Measurements from ENCODE around the gene CETN1.
A peak's percentile ranks its signal among the peaks of the same experiment; 100 is the strongest.

The CETN1 gene

GRCh38 chr18:577643-578375 lies 2.4 kb upstream of the CETN1 start:
- DNase-seq = no peak

- DNase-seq = no peak
Measured at GRCh38 chr18:579238-579637, 942 bp upstream of the CETN1 start.

GRCh38 chr18:581096-581495 lies 916 bp downstream of the CETN1 start:
- DNase-seq = no peak

- no peak for DNase-seq
Measured at GRCh38 chr18:582465-582864, 2.3 kb downstream of the CETN1 start.

- DNase-seq = no peak
Measured at GRCh38 chr18:595068-595467, 14.9 kb downstream of the CETN1 start.

- DNase-seq = no peak
Measured at GRCh38 chr18:595571-595970, 15.4 kb downstream of the CETN1 start.

GRCh38 chr18:596288-596881 lies 16.2 kb downstream of the CETN1 start:
- DNase-seq = no peak

GRCh38 chr18:598124-598589 lies 18.0 kb downstream of the CETN1 start:
- no peak for DNase-seq

- DNase-seq = no peak
Measured at GRCh38 chr18:600107-600506, 19.9 kb downstream of the CETN1 start.

GRCh38 chr18:604771-605170 lies 24.6 kb downstream of the CETN1 start:
- no peak for DNase-seq

- DNase-seq = no peak
Measured at GRCh38 chr18:607930-608329, 27.8 kb downstream of the CETN1 start.

- no peak for DNase-seq
Measured at GRCh38 chr18:610214-610928, 30.2 kb downstream of the CETN1 start.

- no peak for DNase-seq
Measured at GRCh38 chr18:612156-612555, 32.0 kb downstream of the CETN1 start.

- DNase-seq = no peak
Measured at GRCh38 chr18:614193-614592, 34.0 kb downstream of the CETN1 start.

GRCh38 chr18:615092-615521 lies 34.9 kb downstream of the CETN1 start:
- DNase-seq = no peak

GRCh38 chr18:615773-616172 lies 35.6 kb downstream of the CETN1 start:
- DNase-seq = no peak

GRCh38 chr18:616380-616995 lies 36.3 kb downstream of the CETN1 start:
- DNase-seq = peak; percentile 21

GRCh38 chr18:617970-618504 lies 37.9 kb downstream of the CETN1 start:
- no peak for DNase-seq

GRCh38 chr18:618618-619017 lies 38.4 kb downstream of the CETN1 start:
- DNase-seq = no peak

- no peak for DNase-seq
Measured at GRCh38 chr18:621291-622043, 41.3 kb downstream of the CETN1 start.

- DNase-seq = no peak
Measured at GRCh38 chr18:622289-622688, 42.1 kb downstream of the CETN1 start.
